GM18526 (cell line): ENCODE data around the gene NELL1.

Experiments used
- POLR2A ChIP-seq: IDR thresholded peaks from 3 replicates; pipeline ENCODE4 v1.6.1; 2011; ENCODE audit not compliant: insufficient read length; ENCODE audit errors: extremely low read depth

The NELL1 gene

DNA sequence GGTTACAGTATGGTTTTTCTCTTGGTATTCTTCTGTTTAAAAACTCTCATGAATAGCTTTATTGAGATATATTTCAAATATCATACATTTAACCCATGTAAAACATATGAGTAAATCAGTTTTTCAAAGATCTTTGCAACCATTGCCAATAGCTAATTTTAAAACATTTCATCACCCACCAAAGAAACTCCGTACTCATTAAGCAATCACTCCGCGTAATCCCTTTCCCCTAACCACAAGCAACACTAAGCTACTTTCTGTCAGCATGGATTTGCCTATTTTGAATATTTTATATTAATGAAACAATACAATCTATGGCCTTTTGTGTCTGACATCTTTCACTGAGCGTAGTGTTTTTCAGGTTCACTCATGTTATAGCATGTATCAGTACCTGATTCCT is 825.6 kb downstream of the NELL1 start:
- TF ChIP-seq POLR2A, result no peak

DNA sequence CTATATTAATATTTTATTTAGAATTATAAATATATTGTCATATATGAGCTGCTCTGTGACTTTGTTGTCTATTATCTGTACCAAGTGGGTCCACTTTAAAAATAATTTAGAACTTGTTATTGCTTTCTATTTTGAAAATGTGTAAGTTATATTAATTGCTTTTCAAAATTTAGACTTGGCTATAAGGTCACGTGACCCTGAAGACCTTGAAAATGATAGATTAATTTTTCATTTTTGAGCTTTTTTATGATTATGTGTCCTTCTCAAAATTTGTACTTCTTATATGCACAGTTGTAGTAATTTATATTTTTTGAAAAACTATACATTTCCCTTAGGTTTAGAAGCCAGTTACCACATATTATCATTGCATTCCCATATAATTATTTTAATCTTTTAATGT is 826.5 kb downstream of the NELL1 start:
- TF ChIP-seq POLR2A, result no peak

DNA sequence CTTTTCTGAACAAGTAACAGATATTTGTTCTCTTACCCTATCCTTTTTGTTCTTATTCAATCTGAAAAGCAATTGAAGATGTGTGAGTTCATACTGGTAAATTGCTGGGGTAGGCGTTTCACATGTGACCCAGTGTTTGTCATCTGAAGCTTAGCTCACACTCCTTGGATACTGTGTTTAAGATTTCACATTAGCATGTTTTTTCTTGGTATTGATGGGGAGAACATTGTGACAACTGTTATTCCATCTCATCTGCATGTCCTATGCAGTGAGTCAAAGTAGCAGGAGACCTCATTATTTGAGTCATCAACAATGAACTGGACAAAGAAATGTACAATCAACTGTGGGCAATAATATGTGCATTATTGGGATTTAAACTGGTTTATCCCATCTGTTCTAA is 831.9 kb downstream of the NELL1 start:
- no peak for TF ChIP-seq POLR2A

DNA sequence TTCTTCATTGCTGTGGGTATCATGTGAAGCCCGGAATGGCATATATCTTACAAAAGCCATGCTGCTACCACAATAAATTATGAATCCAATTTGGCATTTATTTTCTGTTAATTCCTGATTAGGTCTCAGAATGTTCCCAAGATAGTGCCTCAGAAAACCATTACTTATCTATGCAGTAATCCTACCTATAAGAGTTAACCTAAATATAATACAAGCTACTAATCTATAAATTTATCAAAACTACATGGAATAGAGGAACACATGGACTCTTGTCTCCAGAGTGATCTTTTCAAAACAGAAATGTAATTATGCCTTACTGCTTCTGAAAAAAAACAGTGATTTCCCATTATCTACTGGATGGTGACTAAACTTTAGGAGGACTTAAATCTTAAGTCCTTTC is 835.7 kb downstream of the NELL1 start:
- no peak for TF ChIP-seq POLR2A

DNA sequence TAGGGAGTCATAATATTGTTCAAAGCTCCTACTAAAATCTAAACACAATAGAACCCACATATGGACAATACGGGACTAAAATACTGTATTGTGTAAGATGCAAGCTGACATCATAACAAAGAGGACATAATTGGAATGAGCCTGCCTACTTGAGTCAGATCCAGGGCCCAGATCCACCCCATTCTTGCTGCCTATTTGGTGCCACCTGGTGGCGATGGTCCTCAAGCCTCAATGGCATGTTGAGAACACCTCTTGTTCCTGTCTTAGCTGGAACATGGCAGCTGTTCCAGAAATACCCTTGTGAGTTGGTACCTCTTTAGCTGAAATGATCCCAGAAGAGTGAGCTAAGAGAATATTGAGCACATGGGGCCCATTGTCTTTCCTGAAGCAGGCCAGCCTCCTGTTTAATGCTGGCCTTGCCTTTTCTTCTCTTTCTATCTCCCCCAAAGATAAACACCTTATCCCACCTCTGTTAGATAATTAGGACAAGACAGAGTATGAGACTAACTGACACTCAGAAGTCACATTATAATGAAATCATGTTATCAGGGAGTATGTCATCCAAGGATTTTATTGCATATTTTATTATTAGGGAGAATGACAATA is 842.6 kb downstream of the NELL1 start:
- TF ChIP-seq POLR2A, result no peak

DNA sequence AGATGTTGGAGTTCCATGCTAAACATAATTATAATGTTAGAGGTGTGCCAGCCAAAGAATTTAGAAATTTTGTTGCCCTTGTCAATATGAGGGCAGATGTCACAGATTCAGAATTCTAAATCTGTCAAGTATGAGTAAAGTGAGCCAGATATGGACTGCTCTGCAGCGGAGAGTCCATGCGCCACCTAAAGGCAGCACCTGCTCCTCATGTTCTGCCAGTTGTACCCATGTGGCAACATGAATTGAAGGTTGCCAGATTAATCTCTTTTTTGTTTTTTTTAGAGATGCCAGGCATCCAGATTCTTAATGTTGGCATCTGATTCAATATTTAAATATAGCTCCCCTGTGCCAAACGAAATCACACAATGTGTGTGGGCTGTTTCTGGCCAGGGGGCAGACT is 844.9 kb downstream of the NELL1 start:
- no peak for TF ChIP-seq POLR2A

DNA sequence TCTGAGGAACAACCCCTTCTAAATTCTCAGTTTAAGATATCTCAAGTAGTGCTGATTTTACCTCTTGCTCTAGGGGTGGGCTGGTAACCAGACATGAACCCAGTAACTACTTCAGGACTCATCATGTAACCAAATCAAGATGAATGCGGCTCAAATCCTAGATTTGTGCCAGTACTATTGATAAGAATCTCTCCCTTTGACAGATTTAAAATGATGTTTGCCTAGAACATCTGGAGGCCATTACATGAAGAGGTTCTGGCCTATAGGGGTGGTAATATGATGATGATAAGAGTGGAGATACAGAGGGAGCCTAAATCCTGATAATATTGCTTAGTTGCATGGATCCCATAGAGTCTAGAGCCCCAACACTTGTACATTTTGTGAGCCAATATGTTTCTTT is 850.9 kb downstream of the NELL1 start:
- TF ChIP-seq POLR2A, result no peak

DNA sequence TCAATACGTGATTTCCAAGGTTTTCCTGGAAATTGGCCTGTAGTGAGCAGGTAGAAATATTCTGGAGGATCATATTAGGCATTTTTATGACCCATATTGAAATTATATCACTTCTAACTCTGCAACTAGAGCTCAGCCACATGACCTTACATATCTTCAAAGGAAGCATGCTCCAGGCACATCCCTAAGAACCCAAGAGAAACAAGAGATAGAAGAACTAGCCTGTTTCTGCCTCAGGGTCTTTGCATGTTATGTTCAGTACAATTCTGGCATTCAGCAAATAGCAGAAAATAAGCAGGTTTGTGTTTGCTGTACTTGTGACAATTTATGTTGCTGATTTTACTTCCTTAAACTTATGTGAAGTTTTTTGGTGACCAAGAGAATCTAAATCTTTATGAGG is 859.8 kb downstream of the NELL1 start:
- TF ChIP-seq POLR2A, result no peak

DNA sequence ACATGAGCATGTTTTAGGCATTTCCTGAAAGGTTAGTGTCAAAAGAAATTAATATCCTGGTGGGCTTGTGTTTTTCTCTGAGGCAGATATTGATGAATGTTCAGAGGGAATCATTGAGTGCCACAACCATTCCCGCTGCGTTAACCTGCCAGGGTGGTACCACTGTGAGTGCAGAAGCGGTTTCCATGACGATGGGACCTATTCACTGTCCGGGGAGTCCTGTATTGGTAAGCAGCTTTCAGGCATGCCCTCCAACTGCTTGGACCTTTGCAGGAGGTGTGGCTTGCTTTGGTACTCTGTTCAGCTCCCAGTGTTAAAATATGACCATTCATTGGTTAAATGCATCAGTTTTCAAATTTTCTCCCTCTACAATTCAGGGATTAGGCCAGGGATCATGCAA is 864.9 kb downstream of the NELL1 start:
- TF ChIP-seq POLR2A, result no peak

DNA sequence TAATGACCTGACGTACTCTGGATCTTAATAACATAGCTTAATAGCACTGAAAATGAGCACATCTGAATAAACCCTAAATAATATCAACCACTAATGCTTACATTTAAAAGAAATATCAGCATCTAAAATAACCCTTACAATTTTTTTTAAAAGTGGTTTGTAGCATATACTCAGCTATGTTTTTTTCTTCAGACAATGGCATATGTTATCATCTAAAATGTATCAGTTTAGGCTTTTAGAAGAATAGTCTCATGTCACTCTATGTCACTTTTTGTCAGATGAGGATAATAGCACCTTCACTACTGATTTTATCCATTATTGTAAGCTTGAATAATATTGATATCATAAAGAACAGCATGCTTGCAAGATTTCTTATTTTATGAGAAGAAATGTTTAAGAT is 868.6 kb downstream of the NELL1 start:
- TF ChIP-seq POLR2A, result no peak

DNA sequence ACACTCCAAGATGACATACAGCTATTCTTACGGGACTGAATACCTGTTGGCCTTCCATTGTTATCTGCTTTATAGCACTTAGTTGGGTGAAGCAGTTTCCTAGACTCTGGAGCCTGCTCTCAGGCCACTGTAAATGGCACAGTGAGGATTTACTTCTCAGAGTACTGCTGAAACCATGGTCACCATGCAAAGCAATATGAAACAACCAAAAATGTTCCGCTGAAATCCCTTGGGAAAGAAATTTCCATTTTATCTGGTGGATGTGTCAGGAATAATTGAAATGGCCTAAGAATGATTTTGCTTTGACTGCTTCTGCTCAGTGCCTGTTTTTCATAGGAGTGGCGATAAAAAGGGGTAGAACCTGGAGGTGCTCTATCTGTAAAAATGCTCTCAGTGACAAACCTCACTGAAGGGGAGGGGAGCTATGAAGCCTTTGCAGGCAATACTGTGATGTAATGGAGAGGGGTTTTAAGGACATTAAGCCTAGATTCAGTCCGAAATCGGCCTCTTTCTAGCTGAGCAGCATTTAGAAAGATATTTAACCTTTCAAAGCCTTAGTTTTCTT is 871.9 kb downstream of the NELL1 start:
- TF ChIP-seq POLR2A, result no peak

DNA sequence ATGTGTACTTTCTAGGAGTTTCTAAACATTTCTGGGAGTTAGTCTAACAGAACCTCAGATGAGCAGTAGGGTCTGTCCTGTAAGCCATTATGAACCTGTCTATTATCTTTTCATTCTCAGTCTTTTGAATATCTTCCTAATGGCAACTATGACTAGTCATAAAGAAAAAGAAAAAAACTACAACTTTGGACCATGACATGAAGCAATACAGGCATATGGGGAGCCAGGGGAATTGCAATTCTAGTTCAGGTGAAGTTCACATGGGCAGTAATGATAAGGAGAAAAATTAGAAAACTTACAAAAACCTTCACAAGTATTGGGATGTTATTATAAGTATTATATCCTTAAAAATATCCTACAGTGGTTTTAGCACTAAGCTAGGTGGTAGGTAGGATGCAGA is 874.5 kb downstream of the NELL1 start:
- TF ChIP-seq POLR2A, result no peak

DNA sequence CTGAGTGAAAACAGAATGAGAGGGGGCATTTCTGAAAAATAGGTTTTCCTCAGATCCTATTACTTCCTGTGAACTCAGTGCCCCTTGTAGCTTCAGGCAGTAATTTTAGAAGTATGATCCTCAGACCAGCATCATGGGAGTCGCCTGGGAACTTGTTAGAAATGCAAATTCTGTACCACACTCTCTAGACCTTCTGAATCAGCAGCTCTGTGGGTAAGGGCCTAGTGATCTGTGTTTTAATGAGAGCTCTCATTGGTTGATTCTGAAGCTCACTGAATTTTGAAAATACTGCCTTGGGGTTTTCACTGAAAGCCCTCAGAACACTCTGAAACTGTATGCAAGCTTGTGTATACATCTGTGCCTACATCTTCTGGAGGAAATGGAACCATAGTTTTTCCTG is 876.3 kb downstream of the NELL1 start:
- no peak for TF ChIP-seq POLR2A

DNA sequence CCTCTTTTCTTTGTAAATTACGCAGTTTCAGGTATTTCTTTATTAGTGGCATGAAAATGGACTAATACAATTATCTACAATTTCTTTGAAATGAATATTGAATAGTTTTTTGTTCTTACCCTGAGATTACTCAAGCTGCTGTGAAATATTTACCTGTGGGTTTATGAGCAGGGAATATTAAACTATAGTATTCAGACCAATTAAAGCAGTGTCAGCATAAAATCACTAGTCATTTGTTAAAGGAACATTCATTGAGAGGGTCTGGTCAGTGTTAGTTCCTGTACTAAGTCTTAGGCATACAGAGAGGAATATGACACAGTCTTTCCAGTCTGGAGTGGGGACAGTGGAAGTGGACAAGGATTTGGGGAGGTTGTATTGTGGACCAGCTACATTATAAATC is 877.3 kb downstream of the NELL1 start:
- TF ChIP-seq POLR2A, result no peak

DNA sequence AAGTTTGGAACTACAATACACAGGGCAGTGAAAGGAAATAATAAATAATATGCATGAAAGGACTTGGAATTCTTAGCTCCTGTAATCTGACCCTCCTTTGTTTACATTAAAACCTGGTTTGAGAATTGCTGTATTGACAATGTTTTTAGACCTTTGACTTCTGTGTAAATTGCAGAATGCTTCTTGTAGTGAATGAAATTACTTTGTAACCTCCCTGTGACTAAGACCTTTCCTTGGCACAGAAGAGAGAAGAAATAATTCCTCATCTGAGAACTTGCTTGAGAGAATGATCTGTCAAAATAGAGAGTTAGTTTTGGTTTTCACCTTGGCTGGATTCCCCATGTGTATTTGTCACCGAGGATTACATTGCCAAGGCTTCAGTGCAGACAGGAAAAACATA is 883.5 kb downstream of the NELL1 start:
- no peak for TF ChIP-seq POLR2A

DNA sequence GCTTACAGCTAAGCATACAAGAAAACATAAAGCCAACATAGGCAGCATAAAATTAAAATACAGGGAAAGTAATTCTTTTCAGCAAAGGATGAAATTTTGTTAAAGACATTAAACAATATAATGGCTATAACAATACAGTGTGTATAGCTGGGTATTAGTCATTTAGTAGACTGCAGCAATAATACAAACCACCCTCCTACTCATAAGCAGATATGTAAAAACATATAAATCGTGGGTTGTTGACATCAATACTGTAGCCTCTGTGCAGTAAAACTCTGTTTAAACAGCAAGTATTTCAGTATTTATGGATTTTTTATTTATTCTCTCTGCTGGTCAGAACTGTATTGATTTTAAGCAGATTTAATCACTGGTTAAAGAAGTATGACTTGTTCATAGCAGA is 884.4 kb downstream of the NELL1 start:
- TF ChIP-seq POLR2A, result no peak

DNA sequence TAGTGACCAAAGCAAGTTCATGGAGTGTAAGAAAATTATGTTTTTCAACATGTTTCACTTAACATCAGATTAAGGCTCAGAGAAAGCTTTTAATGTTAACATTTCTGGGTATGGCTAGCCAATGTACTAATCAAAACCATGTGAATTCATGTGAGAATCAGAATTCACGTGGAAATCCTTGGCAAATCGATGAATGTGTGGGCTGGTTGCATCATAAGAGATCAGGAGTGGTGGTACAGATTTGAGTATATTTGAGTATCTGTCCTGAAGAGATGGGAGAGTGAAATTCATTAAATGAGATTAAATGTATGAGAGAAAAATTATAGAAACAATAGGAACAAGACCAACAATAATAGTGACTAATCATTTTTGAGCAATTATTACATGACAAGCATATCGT is 884.9 kb downstream of the NELL1 start:
- TF ChIP-seq POLR2A, result no peak
